Activated CD4-positive, alpha-beta T cell treated with anti-CD3 and anti-CD28 coated beads, Interleukin-2, Interleukin-4, amounts not matched to agents 100 ng/mL and 50 ng/mL, durations not matched to agents 16 hours and 8 hours (primary cell): ENCODE measurements around the gene MED13.
A peak's percentile ranks its signal among the peaks of the same experiment; 100 is the strongest.

Experiments
- DNase-seq: peaks from one replicate; pipeline ENCODE4 v3.0.0-alpha.2; 2020; ENCODE audit warnings: low spot score

Gene MED13

DNA sequence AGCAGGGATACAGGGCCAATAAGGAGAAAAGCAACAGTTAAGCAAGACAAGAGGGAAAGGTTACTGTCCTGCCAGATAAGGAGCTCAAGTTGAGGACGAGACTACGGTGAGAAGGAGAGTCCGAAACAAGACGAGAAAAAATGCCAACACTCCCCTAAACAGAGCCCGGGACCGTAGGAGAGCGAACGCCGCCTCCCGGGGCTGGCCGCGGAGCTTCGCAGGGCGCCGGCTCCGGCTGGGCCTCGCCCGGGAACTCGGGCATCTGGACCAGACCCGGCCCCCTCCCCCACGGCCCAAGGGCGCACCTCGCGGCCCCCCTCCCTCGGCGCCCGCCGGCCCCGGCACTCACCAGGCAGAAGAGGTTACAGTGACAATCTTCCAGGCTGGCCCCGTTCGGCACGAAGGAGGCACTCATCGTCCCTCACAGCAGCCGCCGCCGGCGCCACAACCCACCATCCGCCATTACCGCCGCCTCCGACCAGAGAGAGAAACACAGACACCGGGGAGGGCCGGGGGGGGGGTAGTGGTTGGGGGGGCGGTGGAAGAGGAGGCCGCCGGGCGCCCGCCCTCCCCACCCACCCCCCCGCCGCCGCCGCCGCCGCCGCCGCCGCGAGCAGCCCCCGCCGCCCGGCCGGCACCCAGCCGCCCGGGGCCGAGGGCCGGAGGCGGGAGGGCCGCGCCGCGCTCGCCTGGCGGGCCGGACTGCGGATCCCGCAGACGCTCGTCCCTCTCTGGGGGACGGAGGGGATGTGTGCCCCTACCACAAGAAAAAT is at the start of gene MED13:
Gene MED13, minus strand, starts transcription at position 488 of the 773 bp plus-strand sequence. Its CDS starts 73 bp downstream, at position 415.
- DNase-seq, result peak; percentile 39

- no peak for DNase-seq
Observed at GRCh38 chr17:62112229-62112628, 47.2 kb upstream of the MED13 start.

DNA sequence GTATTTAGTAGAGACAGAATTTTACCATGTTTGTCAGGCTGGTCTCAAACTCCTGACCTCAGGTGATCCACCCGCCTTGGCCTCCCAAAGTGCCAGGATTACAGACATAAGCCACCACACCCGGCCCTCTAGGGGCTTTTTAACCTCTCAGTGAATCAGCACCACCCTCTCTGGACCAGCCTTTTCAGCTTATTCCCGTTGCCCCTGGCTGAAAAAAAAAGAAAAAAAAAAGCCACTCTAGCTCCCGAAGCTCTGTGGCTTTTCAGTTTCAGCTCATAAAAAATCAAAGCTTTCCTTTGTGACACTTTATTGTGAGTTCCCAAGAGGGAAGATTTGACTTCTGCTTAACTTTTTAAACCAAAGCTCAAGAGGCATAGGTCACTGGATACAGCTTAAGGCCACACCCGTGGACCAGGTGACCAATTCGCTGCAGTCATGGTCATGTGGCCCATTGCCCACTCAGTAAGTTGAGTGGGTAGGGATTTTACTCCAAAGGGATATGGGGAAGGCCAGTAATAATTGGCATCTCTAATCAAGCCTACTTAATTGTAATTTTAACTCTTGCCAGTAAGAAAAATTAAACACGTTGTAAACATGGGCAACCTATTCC is 46.6 kb upstream of the MED13 start:
- no peak for DNase-seq

DNA sequence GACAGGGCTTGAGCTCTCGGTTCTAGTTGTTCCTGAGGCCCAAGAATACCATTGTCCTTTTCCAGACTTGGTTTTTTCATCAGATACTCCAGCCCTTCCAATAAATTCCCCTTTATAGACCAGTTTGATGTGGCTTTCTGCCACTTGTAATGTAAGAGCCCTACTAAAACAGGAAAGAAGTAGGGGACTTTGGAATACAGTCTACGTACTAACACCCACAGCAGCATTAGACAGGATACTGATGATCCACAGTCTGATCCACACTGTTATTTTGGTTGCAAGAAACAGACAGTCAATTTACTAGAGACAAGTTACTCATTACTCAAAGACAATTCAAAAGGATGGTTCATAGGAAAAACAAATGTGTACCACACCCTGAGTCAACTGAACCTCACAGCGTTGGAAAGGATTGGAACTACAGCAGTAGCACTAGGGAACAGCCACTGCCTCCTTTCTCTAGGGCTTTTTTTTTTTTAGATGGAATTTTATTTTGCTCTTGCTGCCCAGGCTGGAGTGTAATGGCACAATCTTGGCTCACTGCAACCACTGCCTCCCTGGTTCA is 45.9 kb upstream of the MED13 start:
- no peak for DNase-seq

GRCh38 chr17:62109924-62110323 is 44.8 kb upstream of the MED13 start:
- DNase-seq, result no peak

DNA sequence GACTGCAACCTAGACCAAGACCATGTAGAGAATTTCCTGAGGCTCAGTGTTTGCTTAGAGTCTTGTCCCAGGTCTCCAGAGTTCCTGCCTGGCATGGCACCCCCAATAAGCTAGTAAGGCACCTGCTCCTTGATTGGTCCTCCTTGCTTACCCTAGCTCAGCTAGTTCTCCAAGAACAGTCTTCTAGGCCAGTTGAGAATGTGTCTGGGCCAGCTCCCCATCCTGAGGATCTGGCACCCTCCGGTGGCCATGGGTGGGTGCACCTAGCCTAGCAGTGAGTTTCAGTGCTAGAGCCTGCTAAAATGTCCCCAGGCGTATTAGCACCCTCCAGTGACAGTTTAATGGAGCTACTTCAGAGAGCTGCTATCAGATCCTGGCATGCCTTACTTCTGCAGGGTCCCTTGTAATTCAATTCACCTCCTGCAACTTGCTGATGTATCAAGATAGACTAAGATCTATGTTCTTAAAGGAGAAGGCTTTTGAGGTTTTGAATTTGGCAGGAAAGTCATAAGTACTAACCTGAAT is 44.4 kb upstream of the MED13 start:
- peak; percentile 87 for DNase-seq

DNA sequence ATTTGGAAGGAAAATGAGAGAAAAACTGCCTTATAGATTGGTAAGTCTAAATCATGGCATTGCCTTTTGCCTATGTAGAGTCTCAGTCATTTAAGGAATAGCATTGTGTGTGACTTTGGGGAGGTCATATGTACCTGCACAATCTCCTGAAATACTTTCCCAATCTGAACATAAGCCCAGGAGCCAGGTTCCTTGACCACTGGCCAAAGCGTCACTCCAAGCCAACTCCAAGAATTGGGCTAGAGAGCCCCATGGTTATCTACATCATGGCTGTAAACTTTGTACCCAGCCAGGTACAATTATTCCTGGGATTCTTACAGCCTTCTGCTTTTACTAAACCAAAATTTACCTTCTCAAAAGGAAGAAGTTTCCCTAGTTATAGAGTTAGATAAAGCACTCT is 40.8 kb upstream of the MED13 start:
- DNase-seq, result no peak

DNA sequence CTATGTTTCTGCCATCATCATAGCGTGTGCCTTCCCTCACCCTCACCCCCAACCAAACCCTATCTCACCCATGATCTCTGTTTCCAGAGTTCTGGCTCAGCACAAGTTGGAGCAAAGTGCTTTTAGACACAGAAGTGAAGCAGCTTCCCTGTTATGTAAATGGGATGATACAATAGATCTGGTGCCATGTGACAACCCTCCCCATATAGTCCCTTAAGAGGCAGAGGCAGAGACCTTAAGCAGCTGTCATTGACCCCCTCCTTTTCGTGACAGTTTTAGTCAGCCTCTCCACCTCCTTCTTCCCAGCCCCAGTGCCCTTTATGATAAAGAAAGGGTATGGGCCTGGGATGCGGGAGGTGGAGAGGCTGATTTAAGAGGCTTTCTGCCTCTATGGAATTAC is 40.3 kb upstream of the MED13 start:
- no peak for DNase-seq

- no peak for DNase-seq
Observed at GRCh38 chr17:62101515-62101914, 36.4 kb upstream of the MED13 start.

DNA sequence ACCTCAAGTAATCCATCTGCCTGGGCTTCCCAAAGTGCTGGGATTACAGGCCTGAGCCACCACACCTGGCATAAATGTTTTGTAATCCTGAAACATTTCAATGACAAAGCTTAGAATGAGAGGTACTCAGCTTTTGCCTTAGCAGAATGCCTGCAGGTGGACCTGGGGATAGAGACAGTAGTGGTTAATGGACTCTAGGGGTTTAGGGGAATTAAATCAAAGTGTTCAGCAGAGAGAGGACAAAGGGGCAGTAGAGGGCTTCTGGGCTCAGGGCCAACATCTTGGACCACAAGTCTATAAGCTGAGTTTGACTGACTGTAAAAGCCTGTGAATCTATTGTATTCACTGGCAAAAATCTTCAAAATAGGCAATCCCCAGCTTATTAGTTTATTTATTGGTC is 36.0 kb upstream of the MED13 start:
- DNase-seq, result no peak

DNA sequence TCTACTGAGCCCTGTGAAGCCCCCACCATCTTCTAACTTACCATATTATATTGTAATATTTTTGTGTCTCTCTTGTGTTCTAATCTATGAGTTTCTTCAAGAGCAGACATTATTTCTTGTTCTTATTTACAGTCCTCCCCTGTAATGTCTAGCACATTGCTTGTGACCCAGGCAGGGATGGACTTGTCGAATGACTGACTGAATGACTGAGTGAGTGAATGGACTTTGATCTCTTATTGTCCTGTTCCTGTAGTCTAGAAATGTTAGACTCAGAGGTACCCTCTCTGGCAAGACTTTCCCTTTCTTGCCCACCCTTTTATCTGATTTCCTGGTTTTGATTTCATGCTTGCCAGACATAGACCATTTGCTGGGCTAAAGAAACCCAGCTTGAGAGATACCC is 35.0 kb upstream of the MED13 start:
- no peak for DNase-seq

GRCh38 chr17:62099532-62099931 is 34.5 kb upstream of the MED13 start:
- DNase-seq, result no peak

DNA sequence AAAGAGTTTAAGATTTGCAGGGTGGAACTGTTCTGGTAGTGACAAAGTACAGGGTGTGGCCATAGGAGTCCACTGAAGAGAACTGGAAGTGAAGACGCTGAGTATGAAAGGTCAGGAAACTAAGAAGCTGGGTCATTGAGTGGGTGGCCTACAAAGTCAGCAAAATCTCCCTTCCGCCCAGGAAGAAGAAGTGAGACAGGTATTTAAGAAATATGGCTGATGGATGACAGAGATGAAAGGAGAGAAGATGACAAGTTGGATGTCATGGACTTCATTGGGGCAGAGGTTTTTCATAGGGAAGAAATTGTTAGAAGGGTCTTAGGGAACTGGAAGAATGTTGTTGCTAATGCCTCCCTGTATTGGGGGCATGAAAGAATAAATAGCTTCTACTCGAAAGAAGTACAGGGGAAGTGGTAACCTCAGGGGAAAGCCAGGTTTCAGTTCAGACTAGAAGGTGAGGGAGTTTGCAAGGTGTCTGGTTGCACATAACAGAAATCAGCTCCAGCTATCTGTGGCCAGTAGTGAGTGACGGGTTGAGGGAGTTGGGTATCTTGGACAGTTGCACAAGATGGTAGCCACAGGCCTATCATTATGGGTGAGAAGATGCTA is 33.6 kb upstream of the MED13 start:
- DNase-seq, result no peak

DNA sequence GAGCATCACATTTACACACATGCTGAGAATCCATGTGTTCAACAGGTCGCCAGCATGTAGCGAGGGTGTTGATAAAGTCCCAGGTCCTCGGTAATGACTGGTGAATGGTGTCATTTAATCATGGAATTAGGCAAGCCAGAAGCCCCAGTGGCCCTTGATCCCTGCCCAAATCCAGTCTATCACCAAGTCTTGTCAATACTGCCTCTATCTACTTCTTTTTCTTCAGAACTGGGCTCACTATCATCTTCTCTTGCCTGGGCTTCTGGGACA is 31.3 kb upstream of the MED13 start:
- DNase-seq, result no peak

DNA sequence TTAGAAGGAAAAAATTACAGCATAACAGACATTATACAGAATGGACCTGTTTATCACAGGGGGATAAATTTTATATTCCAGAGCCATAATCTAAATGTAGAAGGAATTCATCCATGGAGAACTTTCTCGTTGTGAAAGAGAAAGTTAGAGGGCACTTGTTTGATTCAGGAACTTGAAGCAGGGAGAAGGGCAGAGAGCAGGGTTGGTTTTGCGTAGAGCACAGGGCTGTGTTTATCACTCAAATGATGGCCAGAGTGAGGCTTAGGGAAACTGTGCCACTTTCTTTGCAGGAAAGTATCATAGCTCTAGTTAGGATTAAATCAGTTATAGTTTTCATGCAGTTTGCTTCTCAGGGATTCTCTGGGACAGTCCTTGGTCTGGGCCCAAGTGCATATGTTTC is 29.1 kb upstream of the MED13 start:
- DNase-seq, result no peak

DNA sequence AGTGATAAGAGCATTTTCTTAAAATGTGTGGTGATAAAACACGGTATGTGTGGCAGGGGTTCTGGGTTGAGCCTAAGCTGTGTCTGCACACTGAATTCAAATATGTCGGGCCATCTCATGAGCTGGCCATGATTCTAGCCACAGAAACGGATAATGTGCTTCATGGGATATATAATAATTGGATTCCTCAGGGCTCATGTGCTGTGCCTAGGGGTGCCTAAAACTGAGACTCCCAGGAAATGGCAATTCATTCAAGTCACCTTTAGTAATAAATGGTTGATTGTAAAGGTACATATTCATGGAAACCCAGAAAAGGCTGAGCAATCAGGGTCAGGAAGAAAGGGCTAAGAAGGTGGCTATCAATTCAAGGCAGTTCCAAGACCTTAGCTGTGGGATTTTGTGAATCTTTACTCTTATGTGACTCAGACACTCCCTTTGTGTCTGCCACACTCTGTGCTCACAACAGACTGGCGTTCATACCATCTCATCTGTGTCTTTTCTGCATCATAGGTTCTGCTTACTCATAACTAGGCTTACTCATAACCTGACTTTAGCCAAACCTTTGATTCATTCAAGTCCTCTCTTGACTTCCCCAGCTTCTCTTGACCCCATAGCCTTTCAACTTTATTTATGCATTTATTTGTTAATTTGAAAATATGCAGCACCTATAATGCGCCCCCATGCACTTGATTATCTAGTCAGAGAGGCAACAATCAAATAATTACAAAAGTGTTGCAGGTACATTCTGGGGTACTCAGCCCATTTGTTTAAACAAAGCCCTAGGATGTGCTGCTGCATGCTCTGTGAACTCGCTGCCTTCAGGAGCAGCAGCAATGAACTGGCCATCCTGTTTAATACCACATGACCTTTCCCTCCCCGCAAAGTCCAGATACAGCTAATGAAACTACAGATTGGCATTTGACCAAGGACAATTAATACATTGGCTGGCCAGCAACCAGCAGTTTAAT is 28.4 kb upstream of the MED13 start:
- DNase-seq, result peak; percentile 85

DNA sequence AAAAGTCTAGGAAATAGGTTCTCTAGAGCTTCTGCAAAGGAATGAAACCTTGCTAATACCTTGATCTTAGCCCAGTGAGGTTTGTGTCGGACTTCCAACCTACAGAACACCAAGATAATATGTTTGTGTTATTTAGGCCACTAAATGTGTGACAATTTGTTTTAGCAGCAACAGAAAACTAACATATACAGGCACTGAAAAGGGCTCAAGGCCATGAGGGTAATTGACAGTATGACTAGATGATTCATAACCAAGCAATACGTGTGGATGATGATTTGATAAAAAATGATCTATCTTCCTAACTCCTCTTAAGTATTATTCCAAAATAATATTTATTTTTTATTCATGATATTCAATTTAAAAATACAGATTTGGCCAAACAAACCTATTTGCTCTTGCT is 27.7 kb upstream of the MED13 start:
- no peak for DNase-seq

DNA sequence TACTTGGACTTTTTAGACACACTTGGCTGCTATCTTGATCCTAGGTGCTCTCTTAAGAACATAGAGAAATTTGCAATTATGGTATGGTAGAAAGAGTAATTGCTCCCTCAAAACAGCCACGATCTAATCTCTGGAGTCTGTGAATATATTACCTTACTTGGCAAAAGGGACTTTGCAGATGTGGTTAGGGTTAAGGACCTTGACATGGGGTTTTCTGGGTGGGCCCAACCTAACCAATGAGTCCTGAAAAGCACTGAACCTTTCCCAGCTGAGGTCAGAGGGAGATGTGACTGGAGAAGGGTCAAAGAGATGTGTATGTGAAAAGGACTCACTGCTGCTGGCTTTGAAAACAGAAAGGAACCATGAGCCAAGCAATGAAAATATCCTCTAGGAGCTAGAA is 26.7 kb upstream of the MED13 start:
- DNase-seq, result no peak

DNA sequence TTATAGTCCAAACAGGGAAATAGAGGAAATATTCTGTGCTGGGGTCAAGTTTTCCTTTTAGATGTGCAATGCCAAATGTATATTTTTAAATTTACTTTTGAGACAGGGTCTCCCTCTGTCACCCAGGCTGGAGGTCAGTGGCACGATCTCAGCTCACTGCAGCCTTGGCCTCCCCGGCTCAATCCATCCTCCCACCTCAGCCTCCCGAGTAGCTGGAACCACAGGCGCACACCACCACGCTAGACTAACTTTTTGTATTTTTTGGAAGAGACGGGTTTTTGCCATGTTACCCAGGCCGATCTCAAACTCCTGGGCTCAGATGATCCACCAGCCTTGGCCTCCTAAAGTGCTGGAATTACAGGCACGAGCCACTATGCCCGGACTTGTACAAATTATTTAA is 25.8 kb upstream of the MED13 start:
- DNase-seq, result no peak

GRCh38 chr17:62090021-62090824 is 25.1 kb upstream of the MED13 start:
- DNase-seq, result no peak

GRCh38 chr17:62089334-62089733 is 24.3 kb upstream of the MED13 start:
- no peak for DNase-seq
